Measurements from ENCODE around the gene FARP2.

- no peak for TF ChIP-seq CTCF (IDR thresholded peaks at IDR 0.05)
- no peak for TF ChIP-seq POLR2A (IDR thresholded peaks at IDR 0.05)
- TF ChIP-seq POLR2AphosphoS5 (IDR thresholded peaks at IDR 0.05): no peak
Measured at GRCh38 chr2:241535871-241536655, 180.0 kb downstream of the FARP2 start.
